Skeletal muscle tissue (tissue), 4 donors: ENCODE results near the gene CCR9. TPM values are rescaled to one million over a fixed set of nuclear protein-coding genes. Genes with fewer than 3 reads are reported as not detected.

Experiments
- H3K27ac ChIP-seq: one replicate; pipeline ENCODE4 v1.7.0; 2013; ENCODE audit warnings: mild to moderate bottlenecking, low read depth, low read length, inconsistent platforms
- H3K27me3 ChIP-seq, 3 donors: one replicate each; pipeline ENCODE4 v1.7.0; 2013; ENCODE audit warnings: low read length in 3 of 3; ENCODE audit not compliant: control insufficient read depth in 3 of 3, insufficient read depth in 3 of 3
- H3K36me3 ChIP-seq, 3 donors: one replicate each; pipeline ENCODE4 v1.7.0; 2013; ENCODE audit warnings: low read length in 3 of 3; ENCODE audit not compliant: control insufficient read depth in 3 of 3, insufficient read depth in 3 of 3
- H3K4me1 ChIP-seq, 3 donors: one replicate each; pipeline ENCODE4 v1.7.0; 2013; ENCODE audit warnings: low read length in 3 of 3, mild to moderate bottlenecking in 3 of 3; ENCODE audit not compliant: control insufficient read depth in 3 of 3, insufficient read depth in 3 of 3
- H3K4me3 ChIP-seq, 3 donors: one replicate each; pipeline ENCODE4 v1.7.0; 2013; ENCODE audit warnings: low read length in 3 of 3
- H3K9ac ChIP-seq, 3 donors: one replicate each; pipeline ENCODE4 v1.7.0; 2013; ENCODE audit warnings: low read length in 3 of 3, mild to moderate bottlenecking in 3 of 3, moderate library complexity in 2 of 3, low read depth in 1 of 3
- H3K9me3 ChIP-seq, 3 donors: one replicate each; pipeline ENCODE4 v1.7.0; 2013; ENCODE audit warnings: low read length in 3 of 3; ENCODE audit not compliant: control insufficient read depth in 3 of 3
- total RNA-seq: library from RNA; depleted of rRNA; stranded (reverse); fragments of >200 nt; gene quantifications from one replicate; pipeline ENCODE4 v1.2.3, GENCODE V29; 2014
- donor health status: Osteomylitis.

Gene CCR9
- total RNA-seq, 1 donor from 2014 or later: 0.52 TPM

DNA sequence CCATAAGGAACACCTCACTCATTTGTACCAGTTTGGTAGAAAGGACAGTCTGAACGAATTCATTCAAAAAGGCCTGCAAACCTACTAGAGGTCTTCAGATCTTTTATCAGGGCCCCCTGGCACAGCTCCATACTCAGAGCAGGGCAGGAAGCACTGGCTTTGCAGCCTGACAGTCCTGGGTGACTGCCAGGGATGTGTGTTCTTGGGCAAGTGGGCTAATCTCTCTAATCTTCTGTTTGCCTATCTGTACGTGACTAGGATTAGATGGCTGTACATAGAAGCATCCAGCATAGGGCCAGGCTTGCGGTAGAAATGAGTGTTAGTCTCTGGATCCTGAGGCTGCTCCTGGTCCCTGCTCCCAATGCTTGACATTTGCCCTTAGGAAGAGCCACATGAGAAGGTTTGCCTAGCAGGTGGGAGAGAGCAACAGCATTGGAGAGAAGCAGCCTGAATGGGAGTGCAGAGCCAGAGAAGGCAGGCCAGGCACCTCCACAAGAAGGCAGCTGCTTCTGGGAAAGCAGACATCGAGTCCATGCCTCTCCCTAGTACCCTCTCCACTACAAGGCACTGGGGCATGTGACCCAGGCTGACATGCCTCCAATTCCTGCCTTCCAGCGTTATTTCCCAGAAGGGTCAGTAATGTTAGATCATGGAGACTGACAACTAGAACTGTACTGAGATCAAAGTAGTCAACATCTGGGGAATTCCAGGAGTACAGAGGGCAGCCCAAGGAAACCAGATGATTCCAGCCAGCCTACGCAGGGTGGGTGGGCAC, 55.9 kb downstream of the CCR9 start:
- H3K27me3 ChIP-seq: no peaks in the 10 kb centered on the region
- H3K9ac ChIP-seq: peak overlapping the region in 1 of 3 donors; percentile 18
- no peak overlapping the region for H3K27ac ChIP-seq
- H3K9me3 ChIP-seq: no peaks in the 10 kb centered on the region
- peak overlapping the region in 1 of 3 donors; percentile 7 for H3K4me3 ChIP-seq
- H3K36me3 ChIP-seq: peaks cover 27 to 55% (median 34%) of the 10 kb centered on the region in 3 donors
- H3K4me1 ChIP-seq: peaks cover 18 to 62% (median 56%) of the 10 kb centered on the region in 3 donors

DNA sequence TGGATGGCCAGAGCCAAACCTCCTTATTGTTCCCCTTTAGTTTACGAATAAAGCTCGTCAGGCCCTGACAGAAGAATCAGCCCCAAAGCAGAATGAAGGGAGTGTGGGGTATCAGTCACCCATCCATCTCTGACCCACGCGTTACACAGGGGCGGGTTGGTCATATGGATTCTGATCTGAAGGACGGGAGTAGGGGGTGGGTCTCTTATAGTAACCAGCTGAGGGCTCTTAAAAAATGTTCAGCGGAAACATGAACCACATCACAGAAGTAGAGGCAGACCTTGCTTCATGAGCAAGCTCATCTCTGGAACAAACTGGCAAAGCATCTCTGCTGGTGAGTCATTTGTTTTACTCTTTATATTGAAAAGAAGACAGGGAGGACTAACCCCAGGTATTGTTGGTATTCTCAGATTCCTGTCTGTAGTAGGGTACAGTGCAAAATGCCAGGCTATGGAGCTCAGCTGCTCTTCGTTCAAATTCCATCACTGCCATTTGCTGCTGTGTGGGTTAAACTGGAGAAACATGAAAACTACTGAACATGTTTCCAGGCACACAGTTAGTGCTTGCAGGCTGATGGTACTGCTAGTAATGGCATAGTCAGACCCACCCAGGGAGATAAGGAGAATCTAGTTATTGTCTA, 57.0 kb downstream of the CCR9 start, which contains the start of gene CXCR6:
Gene CXCR6, plus strand, starts transcription at position 258 of the 640 bp plus-strand sequence. CDS start 3,018 bp downstream, outside the sequence.
- Histone ChIP-seq H3K9ac (peak within 1 kb of the TSS in 2 of 3 donors; percentile 18 to 54), H3K9me3 (no peaks in the 10 kb centered on the region), H3K27me3 (no peaks in the 10 kb centered on the region), H3K4me3 (peak within 1 kb of the TSS in 1 of 3 donors; percentile 7), H3K36me3 (peaks cover 29 to 55% (median 35%) of the 10 kb centered on the region in 3 donors), H3K27ac (no peak within 1 kb of the TSS), H3K4me1 (peaks cover 18 to 62% (median 61%) of the 10 kb centered on the region in 3 donors)

- H3K9ac ChIP-seq: no peak overlapping the region
- no peaks in the 10 kb centered on the region for H3K9me3 ChIP-seq
- peaks cover 46 to 68% (median 46%) of the 10 kb centered on the region in 3 donors for H3K36me3 ChIP-seq
- no peaks in the 10 kb centered on the region for H3K27me3 ChIP-seq
- H3K4me3 ChIP-seq: no peak overlapping the region
- peaks cover 8 to 62% (median 53%) of the 10 kb centered on the region in 3 donors for H3K4me1 ChIP-seq
- H3K27ac ChIP-seq: no peak overlapping the region
Measured at GRCh38 chr3:45944830-45945620, 58.7 kb downstream of the CCR9 start.

DNA sequence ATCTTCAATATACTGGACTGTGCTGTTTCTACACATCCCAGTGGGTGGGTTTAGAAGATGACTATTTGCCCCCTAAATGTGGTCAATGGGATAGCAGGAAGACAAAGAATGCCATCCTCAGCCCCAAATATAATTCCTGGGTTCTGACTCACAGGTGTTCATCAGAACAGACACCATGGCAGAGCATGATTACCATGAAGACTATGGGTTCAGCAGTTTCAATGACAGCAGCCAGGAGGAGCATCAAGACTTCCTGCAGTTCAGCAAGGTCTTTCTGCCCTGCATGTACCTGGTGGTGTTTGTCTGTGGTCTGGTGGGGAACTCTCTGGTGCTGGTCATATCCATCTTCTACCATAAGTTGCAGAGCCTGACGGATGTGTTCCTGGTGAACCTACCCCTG, 60.0 kb downstream of the CCR9 start:
- H3K27ac ChIP-seq: no peak overlapping the region
- H3K4me1 ChIP-seq: peaks cover 4 to 54% (median 41%) of the 10 kb centered on the region in 3 donors
- H3K9me3 ChIP-seq: no peaks in the 10 kb centered on the region
- H3K4me3 ChIP-seq: no peak overlapping the region
- no peak overlapping the region for H3K9ac ChIP-seq
- H3K27me3 ChIP-seq: no peaks in the 10 kb centered on the region
- peaks cover 56 to 81% (median 58%) of the 10 kb centered on the region in 3 donors for H3K36me3 ChIP-seq

GRCh38 chr3:45946875-45947274, 60.5 kb downstream of the CCR9 start:
- no peak overlapping the region for H3K9ac ChIP-seq
- no peak overlapping the region for H3K27ac ChIP-seq
- H3K4me3 ChIP-seq: no peak overlapping the region
- no peaks in the 10 kb centered on the region for H3K27me3 ChIP-seq
- peaks cover 62 to 86% (median 64%) of the 10 kb centered on the region in 3 donors for H3K36me3 ChIP-seq
- no peaks in the 10 kb centered on the region for H3K9me3 ChIP-seq
- peaks cover 4 to 50% (median 41%) of the 10 kb centered on the region in 3 donors for H3K4me1 ChIP-seq

DNA sequence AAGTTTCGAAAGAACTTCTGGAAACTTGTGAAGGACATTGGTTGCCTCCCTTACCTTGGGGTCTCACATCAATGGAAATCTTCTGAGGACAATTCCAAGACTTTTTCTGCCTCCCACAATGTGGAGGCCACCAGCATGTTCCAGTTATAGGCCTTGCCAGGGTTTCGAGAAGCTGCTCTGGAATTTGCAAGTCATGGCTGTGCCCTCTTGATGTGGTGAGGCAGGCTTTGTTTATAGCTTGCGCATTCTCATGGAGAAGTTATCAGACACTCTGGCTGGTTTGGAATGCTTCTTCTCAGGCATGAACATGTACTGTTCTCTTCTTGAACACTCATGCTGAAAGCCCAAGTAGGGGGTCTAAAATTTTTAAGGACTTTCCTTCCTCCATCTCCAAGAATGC, 61.0 kb downstream of the CCR9 start:
- H3K27ac ChIP-seq: no peak overlapping the region

GRCh38 chr3:45948311-45948781, 62.0 kb downstream of the CCR9 start:
- Histone ChIP-seq H3K36me3 (peaks cover 72 to 90% (median 79%) of the 10 kb centered on the region in 3 donors), H3K27me3 (no peaks in the 10 kb centered on the region), H3K9ac (no peak overlapping the region), H3K9me3 (no peaks in the 10 kb centered on the region), H3K4me1 (peaks cover 4 to 44% (median 30%) of the 10 kb centered on the region in 3 donors), H3K27ac (no peak overlapping the region), H3K4me3 (no peak overlapping the region)

More for the DNA sequence above, 61.0 kb downstream of the CCR9 start:
- Histone ChIP-seq H3K36me3 (peaks cover 64 to 89% (median 69%) of the 10 kb centered on the region in 3 donors), H3K4me1 (peaks cover 4 to 46% (median 38%) of the 10 kb centered on the region in 3 donors), H3K9me3 (no peaks in the 10 kb centered on the region), H3K9ac (no peak overlapping the region), H3K4me3 (no peak overlapping the region), H3K27me3 (no peaks in the 10 kb centered on the region)

- Histone ChIP-seq H3K9me3 (no peaks in the 10 kb centered on the region), H3K27me3 (no peaks in the 10 kb centered on the region), H3K4me3 (no peak overlapping the region), H3K27ac (no peak overlapping the region), H3K4me1 (peaks cover 4 to 44% (median 30%) of the 10 kb centered on the region in 3 donors), H3K9ac (no peak overlapping the region), H3K36me3 (peaks cover 77 to 92% (median 84%) of the 10 kb centered on the region in 3 donors)
Measured at GRCh38 chr3:45948881-45949280, 62.5 kb downstream of the CCR9 start.

DNA sequence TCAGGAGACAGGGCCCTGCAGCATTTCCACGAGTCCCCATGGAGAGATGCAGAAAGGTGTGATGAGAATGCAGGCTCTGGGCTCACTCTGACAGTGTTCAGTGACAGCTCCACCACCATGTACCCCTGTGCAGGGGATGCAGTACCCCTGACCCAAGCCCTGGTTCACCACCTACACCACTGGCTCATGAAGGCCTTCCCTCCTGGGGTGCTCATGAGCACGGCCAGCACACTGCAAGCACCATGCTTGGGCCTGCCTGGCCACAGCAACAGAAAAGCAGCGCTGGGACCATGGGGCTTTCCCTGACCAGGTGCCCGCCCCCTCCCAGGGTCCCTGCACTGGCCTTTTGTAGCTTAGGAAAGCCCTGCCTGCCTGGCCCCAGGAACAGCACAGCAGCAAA, 63.1 kb downstream of the CCR9 start:
- Histone ChIP-seq H3K9ac (no peak overlapping the region), H3K27ac (no peak overlapping the region), H3K27me3 (no peaks in the 10 kb centered on the region), H3K4me3 (no peak overlapping the region), H3K9me3 (no peaks in the 10 kb centered on the region), H3K36me3 (peaks cover 82 to 97% (median 90%) of the 10 kb centered on the region in 3 donors), H3K4me1 (peaks cover 4 to 44% (median 30%) of the 10 kb centered on the region in 3 donors)
